Measurements from ENCODE around the gene WDR37.

The WDR37 gene

GRCh38 chr10:1127629-1128028, 71.4 kb downstream of the WDR37 start:
- no peak for DNase-seq (ENCODE audit: low read depth in 2 of 2)

GRCh38 chr10:1128115-1128514, 71.9 kb downstream of the WDR37 start:
- DNase-seq (ENCODE audit: low read depth in 2 of 2) = no peak

GRCh38 chr10:1128649-1129048, 72.5 kb downstream of the WDR37 start:
- no peak for DNase-seq (ENCODE audit: low read depth in 2 of 2)

GRCh38 chr10:1130226-1130625, 74.0 kb downstream of the WDR37 start:
- DNase-seq (ENCODE audit: low read depth in 2 of 2) = no peak

- no peak for DNase-seq (ENCODE audit: low read depth in 2 of 2)
Observed at GRCh38 chr10:1130995-1131790, 75.0 kb downstream of the WDR37 start.

GRCh38 chr10:1132584-1132983, 76.4 kb downstream of the WDR37 start:
- DNase-seq (ENCODE audit: low read depth in 2 of 2) = no peak

- DNase-seq (ENCODE audit: low read depth in 2 of 2) = no peak
Observed at GRCh38 chr10:1133495-1134045, 77.4 kb downstream of the WDR37 start.

GRCh38 chr10:1134156-1134555, 78.0 kb downstream of the WDR37 start:
- no peak for DNase-seq (ENCODE audit: low read depth in 2 of 2)

GRCh38 chr10:1136268-1136667, 80.1 kb downstream of the WDR37 start:
- DNase-seq (ENCODE audit: low read depth in 2 of 2) = no peak

- DNase-seq (ENCODE audit: low read depth in 2 of 2) = no peak
Observed at GRCh38 chr10:1137499-1138163, 81.4 kb downstream of the WDR37 start.

GRCh38 chr10:1138529-1138928, 82.3 kb downstream of the WDR37 start:
- DNase-seq (ENCODE audit: low read depth in 2 of 2) = no peak

GRCh38 chr10:1141261-1141660, 85.1 kb downstream of the WDR37 start:
- DNase-seq (ENCODE audit: low read depth in 2 of 2) = no peak

- no peak for DNase-seq (ENCODE audit: low read depth in 2 of 2)
Observed at GRCh38 chr10:1141701-1142100, 85.5 kb downstream of the WDR37 start.

GRCh38 chr10:1142596-1142995, 86.4 kb downstream of the WDR37 start:
- no peak for DNase-seq (ENCODE audit: low read depth in 2 of 2)

- no peak for DNase-seq (ENCODE audit: low read depth in 2 of 2)
Observed at GRCh38 chr10:1147810-1148209, 91.6 kb downstream of the WDR37 start.

GRCh38 chr10:1148855-1149605, 92.8 kb downstream of the WDR37 start:
- DNase-seq (ENCODE audit: low read depth in 2 of 2) = no peak

- no peak for DNase-seq (ENCODE audit: low read depth in 2 of 2)
Observed at GRCh38 chr10:1149793-1150637, 93.8 kb downstream of the WDR37 start.

- no peak for DNase-seq (ENCODE audit: low read depth in 2 of 2)
Observed at GRCh38 chr10:1150638-1150955, 94.4 kb downstream of the WDR37 start.

GRCh38 chr10:1151076-1152033, 95.2 kb downstream of the WDR37 start:
- DNase-seq (ENCODE audit: low read depth in 2 of 2) = no peak

Data from stimulated activated CD4-positive, alpha-beta T cell treated with anti-CD3 and anti-CD28 coated beads, Interleukin-1b, Interleukin-23, amount 100 ng/mL, for 1 hour (primary cell).